HG03095 (cell line): Measurements from ENCODE around the gene RGS17.
"Not testable (repeated sequence)": the region's sequence is repeated elsewhere in the genome, so short reads cannot be mapped to it uniquely, and the experiment has no call there.

Experiments used
- ATAC-seq: cut with Tn5 transposase; IDR thresholded peaks from one replicate; pipeline ENCODE4 v1.9.1; 2021; ENCODE audit warnings: moderate library complexity; ENCODE audit not compliant: unreplicated experiment

RGS17 gene, protein sequence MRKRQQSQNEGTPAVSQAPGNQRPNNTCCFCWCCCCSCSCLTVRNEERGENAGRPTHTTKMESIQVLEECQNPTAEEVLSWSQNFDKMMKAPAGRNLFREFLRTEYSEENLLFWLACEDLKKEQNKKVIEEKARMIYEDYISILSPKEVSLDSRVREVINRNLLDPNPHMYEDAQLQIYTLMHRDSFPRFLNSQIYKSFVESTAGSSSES

DNA sequence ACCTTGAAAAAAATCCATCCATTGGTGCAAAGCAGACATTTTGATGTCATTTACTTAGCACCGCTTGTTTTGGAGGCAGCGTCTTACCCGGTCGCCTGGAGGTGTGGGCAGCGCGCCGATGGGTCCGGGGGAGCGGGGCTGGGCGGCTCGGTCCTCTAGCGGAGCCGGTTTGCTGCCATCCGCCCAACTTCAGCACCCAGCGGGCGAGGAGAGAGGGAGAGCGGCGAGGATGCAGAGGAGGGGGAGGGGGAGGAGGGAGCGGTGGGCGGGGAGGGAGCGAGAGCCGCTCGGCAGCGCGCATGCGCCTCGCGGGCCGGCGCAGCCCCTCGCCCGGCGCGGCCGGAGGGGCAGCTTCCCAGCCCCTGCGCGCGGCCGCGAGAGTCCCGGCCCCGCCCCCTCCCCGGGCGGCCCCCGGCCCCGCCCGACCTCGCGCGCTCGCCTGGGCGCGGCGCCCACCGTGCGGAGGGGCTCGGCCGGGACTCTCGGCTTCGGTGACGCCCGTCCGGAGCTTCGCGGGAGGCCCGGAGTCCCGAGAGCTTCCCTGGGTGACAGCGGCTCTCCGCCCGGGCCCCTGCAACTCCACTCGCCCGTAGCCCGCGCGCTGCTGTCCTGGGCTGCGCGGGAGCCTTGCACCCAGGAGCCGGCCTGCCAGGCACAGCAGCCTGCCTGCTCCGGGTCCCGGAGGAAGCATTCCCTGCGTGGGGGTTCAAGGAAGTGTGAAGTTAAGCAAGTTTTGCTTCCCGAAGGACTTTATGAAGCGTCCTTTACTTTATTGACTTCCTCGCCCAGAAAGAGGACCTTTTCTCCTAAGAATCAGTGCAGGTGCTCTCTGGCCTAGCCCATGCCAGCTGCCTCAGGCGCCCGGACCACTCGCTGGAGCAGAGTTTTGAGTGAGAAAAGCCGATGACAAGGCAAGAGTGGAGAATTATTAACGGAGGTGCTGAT is at the start of gene RGS17:
Gene RGS17, minus strand, starts transcription at position 246 of the 945 bp plus-strand sequence. CDS start 87,264 bp downstream, outside the sequence.
- peak; percentile 52 for ATAC-seq

DNA sequence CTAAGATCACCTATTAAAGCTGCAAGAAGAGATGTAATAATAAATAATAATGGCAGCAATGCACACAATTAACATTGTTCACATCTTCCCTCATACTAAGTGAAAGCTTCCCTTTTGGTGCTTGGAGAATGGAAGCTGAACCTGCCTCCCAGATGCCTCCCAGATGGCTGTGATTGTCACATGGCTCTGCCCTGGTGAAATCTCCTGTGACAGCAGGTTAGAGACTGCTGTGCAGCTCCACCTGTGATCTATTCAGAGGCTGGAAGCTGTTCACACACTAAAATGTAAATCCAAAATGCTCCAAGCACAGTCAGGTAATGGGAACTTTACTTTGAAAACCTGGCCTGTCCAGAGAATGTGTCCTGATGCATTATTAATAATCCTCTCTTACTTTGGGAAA is 41.7 kb upstream of the RGS17 start:
- no peak for ATAC-seq

DNA sequence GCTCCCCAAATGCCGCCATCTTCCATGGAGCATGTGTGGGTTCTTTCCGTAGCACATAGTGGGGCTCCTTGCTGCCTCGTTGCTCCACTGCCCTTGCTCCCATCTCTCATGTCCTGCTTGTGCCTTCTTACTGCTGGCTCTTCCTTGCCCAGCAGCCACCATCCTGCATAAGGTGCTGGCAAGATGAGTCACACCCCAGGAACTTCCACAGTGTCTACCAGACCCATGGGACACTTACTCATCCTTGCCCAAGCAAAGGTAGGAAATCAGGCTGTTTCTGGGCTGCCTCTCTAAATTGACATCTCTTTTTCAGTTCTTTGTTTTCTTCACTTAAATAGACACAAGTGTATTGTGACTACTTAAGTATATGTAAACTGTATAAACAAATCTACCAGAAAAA is 39.4 kb upstream of the RGS17 start:
- ATAC-seq: no peak

DNA sequence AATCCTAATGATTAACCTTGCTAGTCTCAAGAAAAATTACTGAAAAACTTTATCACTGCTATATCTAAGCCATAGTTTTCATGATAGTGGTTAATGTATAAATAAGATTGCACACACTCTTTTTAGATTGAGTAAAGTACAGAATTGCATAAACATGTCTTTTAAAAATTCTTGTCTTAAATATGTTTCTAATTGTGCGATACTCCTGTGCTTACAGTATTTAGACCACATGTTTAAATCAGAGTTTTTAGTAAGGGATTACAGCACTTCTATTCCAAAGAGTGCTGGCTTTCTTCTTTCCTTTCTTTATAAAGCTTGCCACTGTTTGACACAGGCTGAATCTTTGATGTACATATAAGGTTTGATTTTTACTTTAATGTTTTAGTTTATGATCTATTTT is 36.8 kb upstream of the RGS17 start:
- no peak for ATAC-seq

DNA sequence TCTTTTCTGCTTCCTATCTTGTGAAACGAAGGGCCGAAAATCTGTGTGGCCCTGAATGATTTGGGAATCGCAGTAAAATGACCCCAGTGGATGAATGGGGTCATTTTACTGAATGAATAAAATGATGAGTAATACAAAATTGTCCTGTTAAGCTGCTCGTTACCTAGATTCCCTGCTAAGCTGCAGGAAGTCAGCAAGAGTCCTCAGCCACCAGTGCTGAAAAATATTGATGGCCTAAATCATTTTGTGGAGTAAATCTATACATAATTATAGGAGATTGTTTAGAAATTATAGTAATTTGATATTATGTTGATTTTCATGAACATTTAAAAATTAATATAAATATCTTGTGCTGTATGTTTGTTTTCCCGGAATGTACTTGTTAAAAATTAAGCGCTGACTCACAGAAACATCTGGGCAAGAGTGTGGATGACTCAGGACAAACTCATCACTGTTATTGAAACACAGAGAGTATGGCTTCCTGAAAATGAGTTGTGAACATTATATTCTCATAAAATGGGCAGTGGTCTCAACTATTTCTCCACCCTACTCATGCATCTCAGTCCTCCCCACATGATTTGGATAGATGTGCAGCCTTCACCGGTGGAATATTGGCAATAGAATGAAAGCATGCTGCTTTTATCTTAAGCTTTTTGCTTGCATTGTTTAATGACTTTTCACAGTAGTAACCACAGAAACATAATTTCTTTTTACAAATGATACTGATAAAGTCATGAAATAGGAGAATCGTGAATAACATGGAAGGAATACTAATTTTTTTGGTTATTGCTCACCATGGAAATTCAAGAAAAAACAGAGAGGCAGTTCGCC is 36.2 kb upstream of the RGS17 start:
- no peak for ATAC-seq

DNA sequence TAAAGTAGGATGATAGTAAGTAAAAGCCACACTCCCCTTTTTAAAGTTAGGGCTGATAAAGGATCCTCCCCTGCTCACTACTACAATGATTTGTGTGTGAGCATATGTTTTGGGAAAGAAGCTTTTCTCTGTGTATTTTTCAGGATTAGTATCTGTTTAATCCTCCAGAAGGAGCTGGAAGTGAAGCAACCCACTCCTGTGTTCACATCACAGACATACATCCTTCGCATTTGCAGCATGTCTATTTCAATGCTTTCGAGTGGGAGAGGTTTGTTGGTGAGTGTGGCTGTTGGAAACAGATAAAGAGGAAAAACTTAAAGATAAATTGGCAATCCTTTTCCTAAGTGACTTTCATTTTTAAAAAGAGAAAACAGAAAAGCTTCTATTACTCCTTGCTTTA is 31.6 kb upstream of the RGS17 start:
- no peak for ATAC-seq

DNA sequence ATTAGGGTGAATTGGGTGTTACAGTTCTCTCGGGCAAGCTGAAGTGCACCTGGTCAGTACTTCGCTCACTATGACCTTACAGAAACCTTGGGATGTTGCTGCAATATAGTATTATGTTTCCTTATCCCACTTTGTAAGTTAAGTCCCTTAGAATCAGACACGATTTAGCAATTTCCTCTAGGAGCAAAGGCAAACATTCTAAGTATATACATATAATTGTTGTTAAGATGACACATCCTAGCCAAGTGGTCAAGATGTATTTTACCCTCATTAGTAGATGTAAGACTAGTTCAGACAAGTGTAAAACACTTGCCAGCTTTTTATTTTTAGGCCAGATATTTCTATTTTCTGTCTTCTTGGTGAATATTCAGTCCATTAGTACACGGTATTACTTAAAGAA is 31.1 kb upstream of the RGS17 start:
- no peak for ATAC-seq

DNA sequence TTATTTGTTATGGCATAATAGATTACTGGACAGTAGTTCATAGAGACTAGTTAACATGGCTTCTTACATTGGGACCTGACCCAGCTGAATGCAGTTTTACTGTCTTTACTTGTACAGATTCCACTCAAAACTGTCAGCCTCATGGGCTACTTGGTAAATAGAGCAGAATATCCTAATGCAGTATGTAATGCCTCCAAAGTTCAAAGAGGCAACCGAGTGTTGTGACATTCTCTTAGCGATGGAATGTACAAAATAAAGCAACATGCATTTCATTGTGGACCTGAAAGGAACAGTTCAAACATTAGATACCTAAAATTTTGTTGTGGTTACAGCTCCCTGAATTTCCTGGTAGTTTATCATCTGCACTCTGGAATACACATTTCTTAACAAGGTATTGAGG is 29.1 kb upstream of the RGS17 start:
- no peak for ATAC-seq

DNA sequence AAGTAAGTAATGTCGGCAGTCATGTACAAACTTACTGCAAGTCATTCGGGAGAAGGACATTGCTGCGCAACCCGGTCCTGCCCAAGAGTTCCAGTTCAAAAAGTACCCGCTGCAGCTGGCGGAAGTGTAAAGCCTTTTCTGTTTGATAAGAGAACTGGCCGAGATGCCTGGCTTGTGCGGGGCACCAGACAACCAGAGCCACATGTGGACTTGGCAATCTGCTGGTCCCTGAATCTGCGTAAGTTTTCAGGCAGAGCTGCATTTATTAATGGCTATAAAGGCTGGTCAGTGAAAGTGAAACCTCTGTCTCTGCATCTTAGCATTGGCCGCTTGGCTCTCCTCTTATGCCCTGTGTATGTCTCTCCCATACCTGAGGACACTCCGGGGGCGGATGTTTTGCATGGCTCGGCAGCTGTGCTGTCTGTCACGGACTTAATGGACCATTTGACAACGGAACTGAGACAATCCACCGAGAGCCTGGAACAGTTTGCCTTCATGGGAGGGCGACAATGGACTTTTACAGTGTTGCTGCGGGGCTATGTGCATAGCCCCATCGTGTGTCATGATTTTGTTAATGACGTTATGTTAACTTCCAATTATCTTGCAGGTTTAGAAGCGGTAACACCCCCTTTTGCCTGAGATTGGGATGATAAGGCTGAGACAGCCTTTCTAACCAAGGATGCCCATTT is 19.8 kb upstream of the RGS17 start:
- ATAC-seq: no peak

DNA sequence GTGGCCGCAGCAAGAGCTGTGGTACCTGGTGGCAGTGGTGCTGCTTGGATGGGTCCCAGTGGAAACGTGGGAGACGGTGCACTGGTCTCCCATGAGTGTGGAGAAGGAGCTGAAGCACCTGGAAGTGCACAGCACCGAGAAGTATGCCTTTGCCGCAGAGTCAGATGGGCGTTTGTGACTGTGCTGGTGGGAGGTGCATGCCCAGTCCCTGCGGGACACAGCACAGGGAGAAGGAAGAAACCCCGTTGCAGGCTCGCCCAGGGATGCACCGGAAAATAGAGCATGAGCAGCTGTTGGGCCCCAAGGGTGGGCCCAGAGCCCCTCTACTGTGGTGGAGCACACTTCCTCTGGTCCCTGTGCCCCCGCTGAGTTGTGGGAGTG is 19.3 kb upstream of the RGS17 start:
- ATAC-seq: no peak

DNA sequence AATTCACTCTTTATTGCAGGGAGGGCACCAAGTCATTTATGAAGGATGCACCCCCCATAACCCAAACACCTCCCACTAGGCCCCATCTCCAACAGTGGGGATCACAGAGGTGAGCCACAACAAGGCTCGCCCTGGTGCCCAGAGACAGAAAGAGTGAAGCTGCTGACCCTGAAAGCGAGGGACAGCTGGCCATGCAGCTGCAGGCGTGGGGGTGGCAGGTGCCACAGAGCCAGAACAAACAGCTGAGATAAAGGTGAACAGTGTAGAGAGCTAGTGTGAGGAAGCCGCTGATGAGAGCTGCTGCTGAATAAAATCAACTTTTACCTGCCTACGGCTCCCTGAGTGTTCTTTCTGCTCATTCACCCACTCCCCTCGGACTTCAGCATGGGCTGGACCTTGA is 18.8 kb upstream of the RGS17 start:
- no peak for ATAC-seq

DNA sequence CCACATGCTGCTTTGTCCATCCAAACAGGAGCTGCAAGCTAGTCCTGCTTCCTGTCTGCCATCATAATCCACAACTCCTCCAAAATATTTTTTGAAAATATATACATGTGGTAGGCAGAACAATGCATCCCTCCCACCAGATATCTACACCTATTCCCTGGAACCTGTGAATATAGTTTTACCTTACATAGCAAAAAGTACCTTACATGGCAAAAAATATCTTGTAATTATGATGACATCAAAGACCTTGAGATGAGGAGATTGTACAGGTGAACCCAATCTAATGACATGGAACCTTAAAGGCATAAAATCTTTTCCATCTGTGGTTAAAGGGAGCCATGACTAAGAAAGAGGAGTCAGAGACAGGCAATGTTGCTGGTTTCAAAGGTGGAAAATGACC is 15.3 kb upstream of the RGS17 start:
- no peak for ATAC-seq

DNA sequence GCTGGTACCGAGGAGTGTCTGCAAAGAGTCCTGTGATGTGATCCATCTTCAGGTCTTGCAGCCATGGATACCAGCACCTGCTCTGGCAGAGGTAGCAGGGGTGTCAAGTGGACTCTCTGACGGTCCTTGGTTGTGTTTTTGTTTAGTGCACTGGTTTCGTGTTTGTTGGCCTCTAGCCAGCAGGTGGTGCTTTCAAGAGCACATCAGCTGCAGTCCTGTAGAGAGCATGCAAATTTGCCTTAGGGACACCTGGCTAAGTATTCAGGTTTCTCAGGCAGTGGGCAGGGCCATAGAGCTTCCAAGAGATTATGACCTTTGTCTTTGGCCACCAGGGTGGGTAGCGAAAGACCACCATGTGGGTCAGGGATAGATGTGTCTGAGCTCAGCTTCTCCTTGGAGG is 14.5 kb upstream of the RGS17 start:
- no peak for ATAC-seq

DNA sequence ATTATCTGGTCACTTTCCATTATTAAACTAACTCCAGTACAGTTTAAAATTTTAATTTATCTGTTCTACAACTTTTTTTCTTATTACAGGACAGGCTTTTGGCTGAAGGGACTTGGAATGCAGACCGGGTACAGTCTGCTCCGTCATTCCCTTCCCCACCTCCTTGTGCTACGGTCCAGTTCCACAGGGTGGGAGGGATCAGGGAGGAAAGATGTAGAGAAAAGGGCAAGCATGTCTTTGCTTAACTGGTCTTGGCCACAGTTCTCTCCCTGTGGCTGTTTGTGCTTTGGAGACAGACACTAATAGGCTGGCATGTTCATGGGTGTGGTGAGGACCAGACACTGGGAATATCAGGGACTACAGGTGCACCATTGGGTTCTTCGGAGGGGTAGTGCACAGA is 12.1 kb upstream of the RGS17 start:
- no peak for ATAC-seq

DNA sequence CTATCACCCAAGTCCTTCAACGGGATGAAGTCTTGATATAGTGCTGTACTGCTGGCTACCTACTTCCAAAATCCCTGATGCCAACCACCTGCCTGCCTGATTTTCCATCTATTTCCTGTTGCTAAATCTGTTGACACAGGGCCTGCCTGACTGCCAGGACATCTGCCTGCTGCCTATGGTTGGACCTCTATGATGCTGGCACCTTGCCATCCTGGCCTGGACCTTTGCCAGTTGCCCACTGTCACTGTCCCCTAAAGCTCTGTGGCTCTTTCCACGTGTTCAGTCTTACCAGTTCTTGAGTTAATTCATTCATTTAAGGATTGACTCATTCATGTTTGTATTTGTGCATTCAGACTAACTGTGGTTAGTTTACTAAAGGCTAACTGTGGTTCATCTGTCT is 9.2 kb upstream of the RGS17 start:
- no peak for ATAC-seq

DNA sequence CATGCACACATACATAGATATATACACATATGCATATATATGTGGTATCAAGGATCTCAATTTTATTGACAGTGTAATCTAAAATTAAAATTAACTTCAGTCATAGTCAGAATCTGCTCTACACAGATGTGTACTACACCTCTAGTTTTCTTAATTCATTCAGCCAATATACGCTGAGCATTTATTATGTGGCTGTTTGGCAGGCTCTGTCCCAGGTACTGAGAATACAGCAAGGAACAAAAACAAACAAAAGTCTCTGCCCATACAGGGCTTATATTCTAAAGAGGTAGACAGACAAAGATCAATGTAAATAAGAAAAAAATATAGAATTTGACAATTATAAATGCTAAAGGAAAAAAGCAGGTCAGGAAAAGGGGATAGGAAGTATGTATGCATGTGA is 7.8 kb upstream of the RGS17 start:
- no peak for ATAC-seq

DNA sequence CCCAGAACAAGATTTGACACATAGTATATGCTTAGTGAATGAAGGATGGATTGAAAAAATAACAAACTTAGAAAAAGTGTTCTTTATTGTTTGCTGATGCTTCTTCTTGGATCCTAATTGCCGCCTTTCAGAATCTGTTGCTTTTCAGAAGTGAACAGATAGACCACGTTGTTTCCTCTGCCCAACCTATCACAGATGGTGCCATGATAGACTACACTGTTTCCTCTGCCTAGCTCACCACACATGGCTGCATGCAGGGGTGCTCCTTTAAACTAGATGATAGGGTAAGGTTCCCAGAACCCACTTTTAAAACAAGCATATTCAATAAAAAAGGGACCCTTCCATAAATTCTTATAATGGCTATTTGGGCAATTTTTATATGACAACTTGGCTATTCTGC is 4.6 kb upstream of the RGS17 start:
- no peak for ATAC-seq

DNA sequence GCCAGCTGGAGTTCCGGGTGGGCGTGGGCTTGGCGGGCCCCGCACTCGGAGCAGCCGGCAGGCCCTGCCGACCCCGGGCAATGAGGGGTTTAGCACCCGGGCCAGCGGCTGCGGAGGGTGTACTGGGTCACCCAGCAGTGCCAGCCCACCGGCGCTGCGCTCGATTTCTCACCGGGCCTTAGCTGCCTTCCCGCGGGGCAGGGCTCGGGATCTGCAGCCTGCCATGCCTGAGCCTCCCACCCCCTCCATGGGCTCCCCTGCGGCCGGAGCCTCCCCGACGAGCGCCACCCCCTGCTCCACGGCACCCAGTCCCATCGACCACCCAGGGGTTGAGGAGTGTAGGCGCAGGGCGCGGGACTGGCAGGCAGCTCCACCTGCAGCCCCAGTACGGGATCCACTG is 2.6 kb upstream of the RGS17 start:
- not testable (repeated sequence) for ATAC-seq

DNA sequence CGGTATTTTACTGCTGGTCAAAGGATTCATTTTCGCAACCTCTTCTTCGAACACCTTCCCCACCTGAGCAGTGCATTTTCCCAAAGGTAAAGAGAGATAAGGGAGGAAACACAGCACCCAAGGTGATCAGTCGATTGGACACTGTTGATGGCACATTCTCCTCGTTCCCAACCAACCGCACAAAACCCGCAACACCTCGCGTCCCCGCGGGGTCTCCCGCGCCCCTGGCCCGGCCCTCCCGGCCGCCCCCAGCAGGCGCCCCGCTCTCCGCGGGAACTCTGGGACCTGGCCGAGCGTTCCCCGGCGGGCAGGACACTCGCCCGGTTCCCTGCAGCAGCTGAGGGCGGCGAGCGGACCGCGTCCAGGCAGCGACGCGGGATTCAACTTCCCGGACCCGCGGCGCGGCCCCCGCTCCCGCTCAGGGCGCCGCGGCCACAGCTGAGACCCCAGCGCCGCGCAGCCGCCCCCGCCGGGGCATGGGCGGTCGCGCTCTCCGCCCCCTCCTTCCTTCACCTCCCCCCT is 506 bp downstream of the RGS17 start:
- ATAC-seq: peak; percentile 10

DNA sequence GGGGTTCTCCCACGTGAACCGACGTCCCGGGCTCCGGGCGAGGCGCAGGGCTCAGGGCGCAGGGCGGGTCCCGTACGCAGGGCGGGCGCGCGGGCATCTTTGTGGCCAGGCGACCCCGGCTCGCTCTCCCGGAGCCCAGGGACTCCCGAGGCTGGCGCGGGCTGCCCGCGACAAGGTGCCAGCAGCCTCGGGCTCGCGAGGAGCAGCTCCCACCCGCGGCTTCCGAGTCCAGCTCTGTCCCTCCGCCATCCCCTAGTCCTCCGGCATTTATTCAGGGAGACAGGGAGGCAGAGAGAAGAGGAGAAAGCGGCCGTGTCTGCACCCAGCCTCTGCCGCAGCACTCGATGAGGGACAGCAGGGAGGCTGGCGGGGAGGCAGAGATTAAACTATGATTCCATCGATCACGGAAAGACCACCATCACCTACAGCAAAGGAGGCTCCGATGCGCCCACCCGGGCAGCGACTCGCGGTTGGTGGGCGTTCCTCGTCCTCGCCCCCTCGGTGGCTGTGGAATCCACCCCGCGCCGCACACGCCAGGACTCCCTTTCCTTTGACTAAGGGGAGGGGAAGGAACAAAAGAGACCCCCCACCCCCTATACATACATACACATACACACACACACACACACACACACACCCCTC is 1.1 kb downstream of the RGS17 start:
- ATAC-seq: no peak
